Fibroblast of lung (primary cell): ENCODE results near the gene TPPP3. TPM values are rescaled to one million over a fixed set of nuclear protein-coding genes. Genes with fewer than 3 reads are reported as not detected.

Source experiments
- DNase-seq, 2 donors: peaks; one replicate each; pipeline versions ENCODE4 v3.0.0 to v3.0.0-alpha.2; 2010; ENCODE audit warnings: low read depth in 2 of 2
- H2AFZ ChIP-seq: 2 replicates; pipeline ENCODE4 v1.5.1; 2012; ENCODE audit warnings: low read length, control low read depth, inconsistent platforms
- H3K27ac ChIP-seq: 2 replicates; pipeline ENCODE4 v1.5.1; 2011; ENCODE audit warnings: low read length, control low read depth; ENCODE audit not compliant: insufficient read depth
- H3K27me3 ChIP-seq: 2 replicates; pipeline ENCODE4 v1.5.1; 2011; ENCODE audit warnings: mild to moderate bottlenecking, low read length; ENCODE audit not compliant: control insufficient read depth, insufficient read depth
- H3K36me3 ChIP-seq: 2 replicates; pipeline ENCODE4 v1.5.1; 2011; ENCODE audit warnings: low read length; ENCODE audit not compliant: control insufficient read depth, insufficient read depth
- H3K4me1 ChIP-seq: 2 replicates; pipeline ENCODE4 v1.5.1; 2011; ENCODE audit warnings: low read length; ENCODE audit not compliant: control insufficient read depth, insufficient read depth; ENCODE audit errors: extremely low read depth
- H3K4me2 ChIP-seq: 2 replicates; pipeline ENCODE4 v1.5.1; 2011; ENCODE audit warnings: low read length, control low read depth; ENCODE audit not compliant: insufficient read depth; ENCODE audit errors: extremely low read depth
- H3K4me3 ChIP-seq, 4 experiments: fragments of 200-600 bp in 1 of 4; sonication (generic) in 1 of 4; replicated peaks in 1 of 4; 2 replicates each; pipeline ENCODE4 v1.5.1; 2011 to 2016; ENCODE audit warnings: low read length in 4 of 4, low read depth in 3 of 4, mild to moderate bottlenecking in 3 of 4, control low read depth in 2 of 4, inconsistent platforms in 1 of 4, mixed read lengths in 1 of 4; ENCODE audit not compliant: insufficient read depth in 1 of 4; ENCODE audit errors: control extremely low read depth in 1 of 4
- H3K79me2 ChIP-seq: 2 replicates; pipeline ENCODE4 v1.5.1; 2012; ENCODE audit warnings: mild to moderate bottlenecking, low read length, inconsistent platforms; ENCODE audit not compliant: control insufficient read depth, insufficient read depth
- H3K9ac ChIP-seq: 2 replicates; pipeline ENCODE4 v1.5.1; 2011; ENCODE audit warnings: mild to moderate bottlenecking, low read length, control low read depth; ENCODE audit not compliant: insufficient read depth
- H3K9me3 ChIP-seq: 2 replicates; pipeline ENCODE4 v1.5.1; 2012; ENCODE audit warnings: low read depth, low read length; ENCODE audit not compliant: control insufficient read depth, insufficient read depth
- H4K20me1 ChIP-seq: 2 replicates; pipeline ENCODE4 v1.5.1; 2011; ENCODE audit warnings: low read length; ENCODE audit not compliant: control insufficient read depth, insufficient read depth; ENCODE audit errors: extremely low read depth
- EZH2 ChIP-seq: IDR thresholded peaks from 2 replicates; pipeline ENCODE4 v1.5.1; 2012; ENCODE audit warnings: low read length, control low read depth, mild to moderate bottlenecking; ENCODE audit errors: missing control alignments
- polyA plus RNA-seq, 2 donors: library from polyadenylated mRNA; depleted of rRNA in 1 of 2; stranded (reverse) in 1 of 2; unstranded in 1 of 2; fragments of >200 nt; gene quantifications; 2 replicates each; pipeline ENCODE4 v1.2.1, GENCODE V29; 2011 to 2012; ENCODE audit warnings: missing spikeins in 1 of 2
- total RNA-seq: library from RNA; depleted of rRNA; stranded (reverse); fragments of >200 nt; gene quantifications from 2 replicates; pipeline ENCODE4 v1.2.1, GENCODE V29; 2014
- TF ChIP-seq, protein P1 (sequence below), 2 donors: IDR thresholded peaks in 1 of 2; conservative IDR thresholded peaks in 1 of 2; 1 replicate in 1 of 2; 2 replicates in 1 of 2; pipeline ENCODE4 v1.5.1; 2011 to 2012; ENCODE audit warnings: low read length in 2 of 2, control low read depth in 1 of 2, inconsistent platforms in 1 of 2, low read depth in 1 of 2, mild to moderate bottlenecking in 1 of 2

The TPPP3 gene
- total and polyA plus RNA-seq, 2 donors (not counting 1 experiment from before 2014, with no cell fraction given) = 2.9 to 3.8 TPM

DNA sequence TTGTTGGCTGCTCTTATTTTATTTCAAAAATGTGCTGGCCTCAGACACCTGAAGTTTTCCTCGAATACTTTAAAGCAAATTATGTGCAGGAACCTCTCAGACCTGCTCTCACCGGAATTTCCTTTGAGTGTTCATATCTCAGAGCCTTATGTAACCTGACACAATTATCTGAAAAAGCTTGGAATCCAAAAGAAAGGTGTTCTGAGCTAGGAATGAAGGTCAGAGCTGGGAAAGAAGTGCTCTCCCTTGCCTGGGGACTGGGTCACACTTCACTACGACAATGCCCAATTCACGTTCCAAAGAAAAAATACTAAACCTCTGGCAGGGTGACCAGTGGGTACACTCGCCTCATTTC is 30.9 kb upstream of the TPPP3 start:
- Histone ChIP-seq H2AFZ (no peak overlapping the region), H3K4me1 (no peaks in the 10 kb centered on the region), H3K4me3 (no peak overlapping the region), H3K9me3 (no peaks in the 10 kb centered on the region), H3K27me3 (peaks cover 19% of the 10 kb centered on the region), H4K20me1 (no peaks in the 10 kb centered on the region), H3K79me2 (no peaks in the 10 kb centered on the region), H3K36me3 (no peaks in the 10 kb centered on the region), H3K4me2 (no peak overlapping the region), H3K9ac (no peak overlapping the region), H3K27ac (no peak overlapping the region)
- DNase-seq = no peak
- TF ChIP-seq, protein P1, sequence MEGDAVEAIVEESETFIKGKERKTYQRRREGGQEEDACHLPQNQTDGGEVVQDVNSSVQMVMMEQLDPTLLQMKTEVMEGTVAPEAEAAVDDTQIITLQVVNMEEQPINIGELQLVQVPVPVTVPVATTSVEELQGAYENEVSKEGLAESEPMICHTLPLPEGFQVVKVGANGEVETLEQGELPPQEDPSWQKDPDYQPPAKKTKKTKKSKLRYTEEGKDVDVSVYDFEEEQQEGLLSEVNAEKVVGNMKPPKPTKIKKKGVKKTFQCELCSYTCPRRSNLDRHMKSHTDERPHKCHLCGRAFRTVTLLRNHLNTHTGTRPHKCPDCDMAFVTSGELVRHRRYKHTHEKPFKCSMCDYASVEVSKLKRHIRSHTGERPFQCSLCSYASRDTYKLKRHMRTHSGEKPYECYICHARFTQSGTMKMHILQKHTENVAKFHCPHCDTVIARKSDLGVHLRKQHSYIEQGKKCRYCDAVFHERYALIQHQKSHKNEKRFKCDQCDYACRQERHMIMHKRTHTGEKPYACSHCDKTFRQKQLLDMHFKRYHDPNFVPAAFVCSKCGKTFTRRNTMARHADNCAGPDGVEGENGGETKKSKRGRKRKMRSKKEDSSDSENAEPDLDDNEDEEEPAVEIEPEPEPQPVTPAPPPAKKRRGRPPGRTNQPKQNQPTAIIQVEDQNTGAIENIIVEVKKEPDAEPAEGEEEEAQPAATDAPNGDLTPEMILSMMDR (conservative IDR thresholded peaks at IDR 0.05 in 1 of 2, IDR thresholded peaks at IDR 0.05 in 1 of 2; ENCODE audit: low read depth in 1 of 2, low read length in 2 of 2) = no peak
- no peak for TF ChIP-seq EZH2

DNA sequence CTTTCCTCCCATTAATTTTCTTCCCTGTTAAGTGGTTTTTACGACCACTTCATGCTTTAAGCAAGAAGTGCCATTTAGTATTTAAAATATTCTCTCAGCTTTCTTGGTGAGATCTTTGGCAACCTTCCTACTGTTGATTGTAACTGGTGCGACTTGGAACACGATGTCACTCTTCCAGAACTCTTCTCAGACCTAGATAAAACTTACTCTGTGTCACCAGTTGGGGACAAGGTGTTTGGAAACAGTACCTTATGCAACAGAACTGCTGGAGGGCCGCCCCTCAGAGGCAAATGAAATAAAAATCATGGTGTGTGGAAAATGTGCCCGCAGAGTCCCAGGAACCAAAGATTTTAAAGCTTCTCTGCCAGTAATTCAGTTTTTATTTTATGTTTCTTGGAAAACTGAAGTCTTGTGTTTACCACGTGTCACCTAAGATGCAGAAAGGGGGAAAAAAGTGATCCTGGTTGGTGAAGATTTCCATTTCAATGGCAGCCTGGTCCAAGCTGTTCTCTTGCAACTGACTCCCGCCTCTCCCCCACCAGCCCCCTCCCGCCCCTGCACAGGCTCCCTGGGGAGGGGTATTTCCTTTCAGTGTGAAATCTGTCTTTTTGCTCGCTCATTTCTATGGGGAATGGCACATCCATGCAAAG is 30.4 kb upstream of the TPPP3 start:
- Histone ChIP-seq H3K36me3 (no peaks in the 10 kb centered on the region), H3K9me3 (no peaks in the 10 kb centered on the region), H2AFZ (no peak overlapping the region), H3K27me3 (peaks cover 14% of the 10 kb centered on the region), H3K4me3 (no peak overlapping the region), H3K9ac (no peak overlapping the region), H3K4me2 (no peak overlapping the region), H3K27ac (no peak overlapping the region), H3K4me1 (no peaks in the 10 kb centered on the region), H4K20me1 (no peaks in the 10 kb centered on the region), H3K79me2 (no peaks in the 10 kb centered on the region)
- DNase-seq = no peak
- TF ChIP-seq EZH2 = no peak
- TF ChIP-seq, protein P1 (conservative IDR thresholded peaks at IDR 0.05 in 1 of 2, IDR thresholded peaks at IDR 0.05 in 1 of 2; ENCODE audit: low read depth in 1 of 2, low read length in 2 of 2) = no peak

DNA sequence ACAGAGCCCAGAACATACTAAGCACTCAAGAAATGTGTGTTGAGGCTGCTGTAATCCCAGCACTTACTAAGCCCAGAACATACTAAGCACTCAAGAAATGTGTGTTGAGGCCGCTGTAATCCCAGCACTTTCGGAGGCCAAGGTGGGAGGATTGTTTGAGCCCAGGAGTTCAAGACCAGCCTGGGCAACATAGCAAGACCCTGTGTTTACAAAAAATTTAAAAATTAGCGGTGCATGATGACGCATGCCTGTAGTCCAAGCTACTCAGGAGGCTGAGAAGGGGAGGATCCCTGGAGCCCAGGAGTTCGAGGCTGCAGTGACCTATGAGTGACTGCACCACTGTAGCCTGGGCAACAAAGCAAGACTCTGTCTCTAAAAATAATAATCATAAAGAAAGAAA is 29.7 kb upstream of the TPPP3 start:
- no peak overlapping the region for H3K27ac ChIP-seq
- no peaks in the 10 kb centered on the region for H3K79me2 ChIP-seq
- no peak for DNase-seq
- no peak overlapping the region for H2AFZ ChIP-seq
- no peak overlapping the region for H3K4me3 ChIP-seq
- H3K9me3 ChIP-seq = no peaks in the 10 kb centered on the region
- TF ChIP-seq EZH2 = no peak
- TF ChIP-seq, protein P1 (conservative IDR thresholded peaks at IDR 0.05 in 1 of 2, IDR thresholded peaks at IDR 0.05 in 1 of 2; ENCODE audit: low read depth in 1 of 2, low read length in 2 of 2) = no peak
- H3K4me2 ChIP-seq = no peak overlapping the region
- no peaks in the 10 kb centered on the region for H3K4me1 ChIP-seq
- H4K20me1 ChIP-seq = no peaks in the 10 kb centered on the region
- no peak overlapping the region for H3K9ac ChIP-seq
- H3K36me3 ChIP-seq = no peaks in the 10 kb centered on the region
- peaks cover 11% of the 10 kb centered on the region for H3K27me3 ChIP-seq
